Activated CD8-positive, alpha-beta memory T cell treated with anti-CD3 and anti-CD28 coated beads for 4 hours (primary cell): ENCODE data around the gene ZBTB7A.

Experiments
- DNase-seq, 2 donors: peaks; one replicate each; pipeline ENCODE4 v3.0.0-alpha.2; 2020; ENCODE audit warnings: low read depth in 2 of 2

Gene ZBTB7A

DNA sequence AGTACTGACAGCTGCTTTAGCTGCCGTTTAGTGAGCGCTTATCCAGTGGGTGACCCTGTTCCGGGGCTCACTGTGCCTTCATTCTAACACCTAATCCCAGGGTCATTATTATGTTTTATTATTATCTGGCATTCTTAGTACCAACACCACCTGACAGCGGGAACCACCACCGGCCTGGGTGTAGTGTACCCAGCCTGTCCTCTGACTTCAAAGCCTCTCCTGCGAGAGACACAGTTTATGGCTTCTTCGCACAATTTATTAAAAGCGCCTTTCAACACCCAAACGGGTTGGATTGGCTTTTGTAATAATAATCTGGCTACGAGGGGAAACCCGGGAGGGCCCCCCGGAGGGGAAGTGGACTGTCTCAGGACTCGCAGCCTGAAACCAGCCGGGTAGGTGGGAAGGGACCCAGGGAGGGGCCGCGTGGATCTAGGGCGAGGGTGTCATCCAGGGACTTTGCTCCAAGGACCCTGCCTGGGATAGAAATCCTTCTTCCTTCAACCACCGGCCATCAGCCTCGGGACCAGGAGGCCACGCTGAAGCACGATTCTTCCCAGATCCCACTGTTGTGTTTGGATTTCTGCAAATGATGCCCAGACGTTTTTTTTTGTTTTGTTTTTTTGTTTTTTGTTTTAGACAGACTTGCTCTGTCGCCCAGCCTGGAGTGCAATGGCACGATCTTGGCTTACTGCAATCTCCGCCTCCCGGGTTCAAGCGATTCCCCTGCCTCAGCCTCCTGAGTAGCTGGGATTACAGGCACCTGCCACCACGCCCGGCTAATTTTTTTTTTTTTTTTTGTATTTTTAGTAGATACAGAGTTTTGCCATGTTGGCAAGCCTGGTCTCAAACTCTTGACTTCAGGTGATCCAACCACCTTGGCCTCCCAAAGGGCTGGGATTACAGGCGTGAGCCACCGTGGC, 1.6 kb upstream of the ZBTB7A start:
- DNase-seq, result no peak

DNA sequence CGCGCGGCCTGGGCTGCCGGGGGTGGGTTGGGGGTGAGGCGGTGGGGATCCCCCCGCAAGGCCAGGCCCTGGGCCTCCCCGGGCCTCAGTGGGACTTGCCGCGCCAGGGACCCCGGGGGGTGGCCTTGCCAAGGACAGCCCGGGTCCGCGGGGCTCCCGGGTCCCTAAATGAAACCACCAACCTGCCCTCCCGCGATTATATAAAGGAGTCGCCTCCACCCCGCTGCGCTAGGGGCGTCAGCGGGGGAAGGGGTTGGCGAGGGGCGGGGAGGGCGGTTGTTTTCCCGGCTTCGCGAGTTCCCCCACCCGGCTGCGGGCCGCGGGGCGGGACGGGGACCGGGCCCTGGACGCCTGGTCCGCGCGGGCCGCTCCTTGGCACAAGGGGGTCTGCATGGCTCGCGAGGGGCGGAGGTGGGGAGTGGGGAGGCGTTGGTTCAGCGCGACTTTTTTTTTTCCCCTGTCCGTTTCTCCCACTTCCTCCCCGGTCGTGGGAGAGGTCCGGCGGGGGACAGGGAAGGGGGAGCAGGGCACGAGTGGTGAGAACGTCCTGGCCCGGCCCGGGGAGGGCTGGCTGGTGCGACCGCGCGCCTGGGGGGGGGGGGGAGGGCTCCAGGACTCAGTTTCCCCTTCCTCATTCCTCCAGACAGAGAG, 822 bp upstream of the ZBTB7A start:
- no peak for DNase-seq

DNA sequence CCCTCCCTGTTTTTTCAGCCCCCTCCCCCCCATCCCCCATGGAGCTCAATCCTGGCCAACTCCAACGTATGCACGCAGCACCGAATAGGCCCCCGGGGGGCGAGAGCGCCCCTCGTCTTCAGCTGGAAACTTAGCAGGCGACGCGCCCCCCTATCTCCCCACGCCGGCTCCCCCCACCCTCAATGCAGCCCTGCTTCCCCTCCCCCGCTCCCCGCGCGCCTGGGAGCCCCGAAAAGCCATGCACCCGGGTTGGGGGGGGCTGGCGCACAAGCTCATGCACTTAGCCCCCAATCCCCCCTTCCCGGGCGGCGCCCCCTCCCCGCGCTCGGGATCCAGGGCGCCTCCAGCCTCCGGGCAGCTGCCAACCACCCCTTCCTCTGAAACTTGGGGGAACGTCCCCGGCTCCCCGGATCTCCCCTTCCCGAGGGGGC, 508 bp downstream of the ZBTB7A start:
- DNase-seq, result no peak

DNA sequence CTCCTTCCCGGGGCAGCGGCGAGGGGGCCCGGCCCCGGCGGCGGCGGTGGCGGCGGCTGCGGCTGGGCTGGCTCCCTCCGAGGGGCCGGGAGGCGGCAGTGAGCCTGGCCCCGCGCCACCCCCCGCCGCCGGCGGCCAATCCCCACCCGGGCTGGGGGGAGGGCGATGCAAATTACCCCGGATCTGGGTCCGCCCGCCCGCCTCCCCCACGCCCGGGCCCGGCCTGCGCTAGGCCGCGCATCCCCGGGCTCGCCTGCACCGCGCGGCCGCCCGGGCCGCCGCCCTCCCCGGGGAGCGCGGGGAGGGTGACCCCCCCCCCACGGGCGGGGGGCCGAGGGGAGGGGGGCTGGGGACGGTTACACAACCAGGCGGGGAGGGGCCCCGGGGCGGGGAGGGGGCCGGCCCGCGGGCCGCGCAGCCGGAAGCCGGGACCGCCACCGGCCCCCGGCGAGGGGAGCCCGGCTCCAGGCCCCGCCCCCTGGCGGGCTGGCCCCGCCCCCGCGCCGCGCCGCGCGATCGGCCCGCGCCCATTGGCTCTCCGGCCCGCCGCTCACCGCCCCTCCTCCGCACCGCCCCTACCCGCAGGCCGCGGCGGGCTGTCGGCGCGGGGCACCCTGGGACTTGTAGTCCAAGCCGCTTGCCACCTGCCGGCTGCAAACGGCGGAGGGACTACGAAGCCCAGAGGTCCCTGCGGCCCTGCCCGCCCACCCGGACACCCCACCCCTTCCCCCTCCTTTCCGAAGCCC, 1.1 kb downstream of the ZBTB7A start:
- DNase-seq, result peak; percentile 93 to 94

DNA sequence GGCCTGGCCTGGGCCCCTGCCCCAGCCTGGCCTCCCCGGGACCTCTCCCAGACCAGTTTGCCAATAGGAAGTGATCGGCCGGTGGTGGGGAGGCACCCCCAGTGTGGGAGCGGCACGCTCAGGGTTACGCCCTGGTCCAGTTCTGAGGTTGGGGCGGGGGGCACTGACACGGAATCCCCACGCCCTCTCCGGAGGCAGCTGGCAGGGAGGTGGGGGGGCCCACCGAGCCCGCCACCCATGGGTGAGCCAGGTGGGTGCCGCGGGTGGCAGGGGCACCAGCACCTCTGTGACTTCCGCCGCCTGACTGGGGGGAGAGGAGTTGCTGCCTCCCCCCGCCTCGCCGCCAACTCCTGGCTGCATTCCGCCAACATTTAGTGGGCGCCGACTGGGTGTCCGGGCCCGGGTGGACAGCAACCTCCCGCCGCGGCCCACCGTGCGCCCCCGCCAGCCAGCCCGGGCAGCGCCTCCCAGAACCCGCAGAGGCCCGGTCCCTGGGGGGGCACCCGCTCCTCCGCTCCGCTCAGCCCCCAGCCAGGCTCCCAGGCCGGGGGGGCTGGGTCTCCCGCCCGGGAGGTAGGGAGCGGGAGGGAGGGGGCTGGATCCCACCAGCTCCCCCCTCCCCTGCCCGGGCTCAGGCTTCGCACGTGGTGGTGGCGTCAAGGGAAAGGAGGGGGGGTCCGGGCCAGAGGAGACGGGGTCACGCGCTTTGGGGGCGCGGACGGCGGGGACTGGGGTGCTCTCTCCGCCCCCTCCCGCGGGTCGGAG, 2.0 kb downstream of the ZBTB7A start:
- DNase-seq, result no peak

DNA sequence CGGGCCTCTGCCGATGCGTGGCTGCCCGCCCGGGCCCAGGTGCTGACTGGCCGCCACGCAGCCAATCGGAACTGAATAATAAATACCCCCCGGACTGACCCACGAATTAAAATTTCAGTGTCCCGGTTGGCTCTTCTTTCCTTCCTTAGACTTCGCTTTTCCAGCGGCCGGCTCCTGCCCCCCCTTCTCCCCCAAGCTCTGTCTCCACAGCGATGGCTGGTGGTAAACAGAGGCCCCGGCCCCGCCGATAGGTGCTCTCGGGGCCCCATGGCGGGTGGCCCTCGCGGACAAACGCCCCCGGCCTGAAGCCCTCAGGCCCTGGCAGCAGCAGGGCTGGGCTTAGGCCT, 2.6 kb downstream of the ZBTB7A start:
- DNase-seq, result no peak

DNA sequence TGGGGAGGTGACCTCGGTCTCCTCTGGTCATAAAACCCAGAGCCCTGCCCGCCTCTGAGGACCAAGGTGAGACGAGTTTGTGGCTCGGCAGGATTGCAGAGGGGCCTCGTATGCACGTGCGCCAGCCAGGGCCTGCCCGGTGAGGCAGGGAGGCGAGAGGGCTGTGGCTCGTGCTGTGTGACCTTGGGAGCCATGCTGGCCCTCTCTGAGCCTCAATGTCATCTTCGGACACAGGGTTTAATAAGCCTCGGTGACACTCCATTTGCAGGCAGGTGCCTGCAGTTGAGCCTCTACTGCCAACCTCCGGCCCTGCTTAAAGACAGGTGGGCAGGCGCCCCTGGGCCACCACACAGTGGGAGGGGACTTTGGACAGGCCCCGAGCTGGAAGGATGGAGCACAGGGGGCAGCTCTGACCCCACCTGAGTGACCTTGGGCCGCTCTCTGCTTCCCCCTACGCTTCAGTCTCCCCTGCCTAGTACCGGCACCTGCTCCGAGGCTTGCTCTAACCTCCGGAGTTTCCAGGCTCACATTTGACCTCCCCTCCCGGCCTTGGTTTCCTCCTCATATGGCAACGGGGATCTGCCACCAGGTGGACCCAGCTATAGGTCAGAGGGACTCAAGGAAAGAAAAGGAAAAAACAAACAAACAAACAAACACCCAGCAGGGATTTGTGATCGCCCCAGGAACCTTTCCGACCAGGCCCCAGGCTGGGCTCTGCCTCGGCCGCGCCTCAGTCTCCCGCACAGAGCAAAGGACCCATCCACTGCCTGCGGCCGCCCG, 3.1 kb downstream of the ZBTB7A start:
- DNase-seq, result no peak

- no peak for DNase-seq
Measured at GRCh38 chr19:4062419-4063368, 4.0 kb downstream of the ZBTB7A start.

GRCh38 chr19:4061683-4062418, 4.8 kb downstream of the ZBTB7A start:
- DNase-seq, result no peak

DNA sequence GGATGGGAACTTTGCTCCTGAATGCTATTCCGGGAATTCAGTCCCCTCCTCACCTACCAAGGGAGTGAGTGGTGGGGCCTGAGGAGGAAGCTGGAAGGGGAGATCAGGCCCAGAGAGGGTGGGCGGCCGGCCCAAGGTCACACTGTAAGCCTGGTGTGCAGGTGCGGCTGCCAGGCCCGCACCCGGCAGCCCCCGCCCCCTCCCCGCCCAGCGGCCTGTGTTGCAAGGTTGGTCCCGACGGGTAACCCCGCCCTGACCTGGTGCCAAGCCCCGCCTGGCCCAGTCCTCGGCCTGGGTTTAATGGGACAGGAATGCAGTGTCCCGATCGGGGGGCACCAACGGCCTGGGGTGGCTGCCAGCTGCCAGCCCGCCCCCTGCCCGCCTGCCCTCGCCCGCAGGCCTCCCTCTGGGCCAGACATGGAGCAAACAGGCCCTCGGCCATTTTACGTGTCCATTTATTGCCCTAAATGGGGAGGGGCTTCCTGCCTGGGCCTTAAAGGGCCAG, 5.5 kb downstream of the ZBTB7A start:
- DNase-seq, result no peak

- no peak for DNase-seq
Measured at GRCh38 chr19:4060621-4061177, 6.0 kb downstream of the ZBTB7A start.

- DNase-seq, result peak; percentile 53 to 55
Measured at GRCh38 chr19:4059891-4060620, 6.6 kb downstream of the ZBTB7A start.

GRCh38 chr19:4059453-4059871, 7.2 kb downstream of the ZBTB7A start:
- DNase-seq, result no peak

GRCh38 chr19:4058693-4059452, 7.8 kb downstream of the ZBTB7A start:
- no peak for DNase-seq

GRCh38 chr19:4057931-4058692, 8.6 kb downstream of the ZBTB7A start:
- peak; percentile 58 to 64 for DNase-seq

DNA sequence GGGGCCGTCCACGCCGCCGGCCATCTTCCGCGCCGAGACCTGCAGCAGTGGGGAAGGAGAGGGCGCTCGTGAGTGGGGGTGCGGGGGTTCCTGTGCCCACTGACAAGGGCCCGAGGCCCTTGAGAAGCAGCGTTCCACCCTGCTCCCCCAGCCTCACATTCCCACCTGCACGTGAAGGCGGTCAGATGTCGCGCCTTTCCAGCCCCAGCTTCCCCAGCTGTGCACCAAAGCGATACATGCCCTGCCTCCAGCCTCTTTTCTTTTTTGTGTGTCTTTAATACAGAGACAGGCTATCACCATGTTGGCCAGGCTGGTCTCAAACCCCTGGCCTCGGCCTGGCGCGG, 11.5 kb downstream of the ZBTB7A start:
- no peak for DNase-seq
